Transverse colon (tissue), 4 donors: ENCODE data around the gene CYP2C19. TPM values are rescaled to one million over a fixed set of nuclear protein-coding genes. Genes with fewer than 3 reads are reported as not detected.

Experiments
- DNase-seq: peaks from one replicate; pipeline ENCODE4 v3.0.0-alpha.2; 2019
- H3K27ac ChIP-seq, 4 donors: fragments of 200-600 bp; sonication (generic); 2 replicates each; pipeline ENCODE4 v1.5.1; 2016 to 2018; ENCODE audit warnings: inconsistent platforms in 4 of 4
- H3K27me3 ChIP-seq: fragments of 200-600 bp; sonication (generic); 2 replicates; pipeline ENCODE4 v1.5.1; 2017; ENCODE audit warnings: inconsistent platforms
- H3K36me3 ChIP-seq, 4 donors: fragments of 200-600 bp; sonication (generic); 2 replicates each; pipeline ENCODE4 v1.5.1; 2017 to 2019; ENCODE audit warnings: inconsistent platforms in 4 of 4
- H3K4me1 ChIP-seq, 4 donors: fragments of 200-600 bp; sonication (generic); 2 replicates each; pipeline ENCODE4 v1.5.1; 2017 to 2020; ENCODE audit warnings: inconsistent platforms in 4 of 4
- H3K4me3 ChIP-seq, 4 donors: fragments of 200-600 bp; sonication (generic); 1 replicate in 1 of 4; 2 replicates in 3 of 4; pipeline versions ENCODE4 v1.5.1 to v1.6.1; 2017 to 2019; ENCODE audit warnings: inconsistent platforms in 4 of 4
- H3K9me3 ChIP-seq, 2 donors: fragments of 200-600 bp; sonication (generic); 2 replicates each; pipeline ENCODE4 v1.5.1; 2017 to 2019; ENCODE audit warnings: inconsistent platforms in 2 of 2
- CTCF ChIP-seq, 5 experiments: fragments of 200-600 bp in 3 of 5; fragments of 450-650 bp in 2 of 5; sonication (generic) in 3 of 5; IDR thresholded peaks; 1 replicate in 2 of 5; 2 replicates in 3 of 5; pipeline ENCODE4 v1.5.1; 2016 to 2017; ENCODE audit warnings: antibody characterized with exemption in 5 of 5, inconsistent platforms in 3 of 5, mild to moderate bottlenecking in 2 of 5, moderate library complexity in 1 of 5
- EP300 ChIP-seq: sonication (generic); formaldehyde crosslinking; IDR thresholded peaks from one replicate; pipeline ENCODE4 v1.6.1; 2017; ENCODE audit warnings: antibody characterized with exemption, low read depth
- POLR2A ChIP-seq: fragments of 450-650 bp; IDR thresholded peaks from one replicate; pipeline ENCODE4 v1.6.1; 2016; ENCODE audit warnings: antibody characterized with exemption, mild to moderate bottlenecking, moderate library complexity
- POLR2AphosphoS5 ChIP-seq, 3 donors: sonication (generic); formaldehyde crosslinking; IDR thresholded peaks; one replicate each; pipeline ENCODE4 v1.6.1; 2016; ENCODE audit warnings: antibody characterized with exemption in 3 of 3
- WGBS, 2 donors: methylation state at CpG; one replicate each; pipeline ENCODE4 v1.1.5; 2018; ENCODE audit warnings: low coverage in 1 of 2; 5-methylcytosine and 5-hydroxymethylcytosine counted together
- in situ Hi-C, 4 donors: fragments of 200-750 bp; cut with MboI; loops; one replicate each; pipeline versions ENCODE4 v1.15.0 to v1.15.1; 2017; ENCODE audit warnings: low sequenced_read_pairs in 3 of 4, low pct_ligation_motif_present in 1 of 4, low pct_unique_long_range_greater_than_20kb in 1 of 4
- intact Hi-C: fragments of 100-400 bp; cut with DNase I; formaldehyde crosslinking; loops from one replicate; pipeline ENCODE4 v1.15.1; 2023; ENCODE audit warnings: low total_unique reads
- total RNA-seq, 4 donors: library from RNA; depleted of rRNA; stranded (reverse); fragments of >200 nt; gene quantifications; one replicate each; pipeline ENCODE4 v1.1.0, GENCODE V29; 2016

CYP2C19 gene
- total RNA-seq, 4 donors from 2014 or later = 2.6 to 9.7 (median 8.2) TPM

GRCh38 chr10:94853065-94853464 lies 90.6 kb downstream of the CYP2C19 start:
- TF ChIP-seq POLR2A = no peak
- no peak for TF ChIP-seq EP300
- TF ChIP-seq POLR2AphosphoS5 (IDR thresholded peaks at IDR 0.05) = no peak
- TF ChIP-seq CTCF (IDR thresholded peaks at IDR 0.05) = no peak
- peaks cover 0 to under 1% of the 10 kb centered on the region in 2 donors for H3K9me3 ChIP-seq
- H3K36me3 ChIP-seq = no peaks in the 10 kb centered on the region
- H3K27ac ChIP-seq = no peak overlapping the region
- WGBS, 2 donors = 65 to 70% methylated on average over 1 of the region's 1 CpG
- in situ Hi-C loops (no loop called here), intact Hi-C loops (no loop called here)
- H3K4me3 ChIP-seq = no peak overlapping the region
- H3K27me3 ChIP-seq = no peaks in the 10 kb centered on the region
- H3K4me1 ChIP-seq = no peaks in the 10 kb centered on the region
- DNase-seq = no peak

- DNase-seq = no peak
- Histone ChIP-seq H3K4me1 (no peaks in the 10 kb centered on the region), H3K27ac (no peak overlapping the region), H3K36me3 (no peaks in the 10 kb centered on the region), H3K9me3 (peaks cover 0 to 3% of the 10 kb centered on the region in 2 donors), H3K4me3 (no peak overlapping the region), H3K27me3 (no peaks in the 10 kb centered on the region)
- in situ Hi-C loops (no loop called here), intact Hi-C loops (no loop called here)
- WGBS, 2 donors = 55% methylated on average over 4 of the region's 4 CpGs; no CpG with 5 or more reads in 1 of the 2 donors
- TF ChIP-seq POLR2A (no peak), POLR2AphosphoS5 (IDR thresholded peaks at IDR 0.05) (no peak), EP300 (no peak), CTCF (IDR thresholded peaks at IDR 0.05) (no peak)
Measured at GRCh38 chr10:94858005-94858404, 95.5 kb downstream of the CYP2C19 start.

- in situ Hi-C loops (no loop called here), intact Hi-C loops (no loop called here)
- Histone ChIP-seq H3K27ac (no peak overlapping the region), H3K4me3 (no peak overlapping the region), H3K36me3 (no peaks in the 10 kb centered on the region), H3K4me1 (no peaks in the 10 kb centered on the region), H3K27me3 (no peaks in the 10 kb centered on the region), H3K9me3 (peaks cover 0 to 10% of the 10 kb centered on the region in 2 donors)
- DNase-seq = no peak
- WGBS, 2 donors = 87% methylated on average over 3 of the region's 3 CpGs; no CpG with 5 or more reads in 1 of the 2 donors
- TF ChIP-seq EP300 = no peak
- no peak for TF ChIP-seq POLR2AphosphoS5 (IDR thresholded peaks at IDR 0.05)
- no peak for TF ChIP-seq CTCF (IDR thresholded peaks at IDR 0.05)
- TF ChIP-seq POLR2A = no peak
Measured at GRCh38 chr10:94859086-94859485, 96.6 kb downstream of the CYP2C19 start.

- no peak overlapping the region for H3K4me3 ChIP-seq
- no peak for DNase-seq
- intact Hi-C loops (no loop called here), in situ Hi-C loops (no loop called here)
- no peak overlapping the region for H3K27ac ChIP-seq
- TF ChIP-seq POLR2A (no peak), EP300 (no peak), POLR2AphosphoS5 (IDR thresholded peaks at IDR 0.05) (no peak), CTCF (IDR thresholded peaks at IDR 0.05) (no peak)
- H3K27me3 ChIP-seq = no peaks in the 10 kb centered on the region
- no peaks in the 10 kb centered on the region for H3K9me3 ChIP-seq
- no peaks in the 10 kb centered on the region for H3K36me3 ChIP-seq
- WGBS, 2 donors = 79 to 90% methylated on average over 1 of the region's 1 CpG
- no peaks in the 10 kb centered on the region for H3K4me1 ChIP-seq
Measured at GRCh38 chr10:94878649-94879048, 116.2 kb downstream of the CYP2C19 start.
